Measurements from ENCODE around the gene ABCC11. TPM values are rescaled to one million over a fixed set of nuclear protein-coding genes. Genes with fewer than 3 reads are reported as not detected.

The ABCC11 gene
- not detected for polyA plus RNA-seq (ENCODE audit: insufficient read length)

- no peak for DNase-seq
Measured at GRCh38 chr16:48247311-48247710, at the start of gene ABCC11. TSS of gene ABCC11 (minus strand) at chr16:48247539. CDS start at chr16:48231921, 15,618 bp downstream.

- DNase-seq: no peak
Measured at GRCh38 chr16:48295488-48296281, 48.3 kb upstream of the ABCC11 start.

GRCh38 chr16:48294724-48295123 is 47.4 kb upstream of the ABCC11 start:
- DNase-seq: no peak

GRCh38 chr16:48292452-48292851 is 45.1 kb upstream of the ABCC11 start:
- DNase-seq: no peak

- no peak for DNase-seq
Measured at GRCh38 chr16:48291754-48292153, 44.4 kb upstream of the ABCC11 start.

- DNase-seq: no peak
Measured at GRCh38 chr16:48291303-48291702, 44.0 kb upstream of the ABCC11 start.

- no peak for DNase-seq
Measured at GRCh38 chr16:48287239-48287638, 39.9 kb upstream of the ABCC11 start.

GRCh38 chr16:48284772-48285409 is 37.6 kb upstream of the ABCC11 start:
- DNase-seq: no peak

GRCh38 chr16:48282636-48283263 is 35.4 kb upstream of the ABCC11 start:
- no peak for DNase-seq

- no peak for DNase-seq
Measured at GRCh38 chr16:48280546-48280945, 33.2 kb upstream of the ABCC11 start.

GRCh38 chr16:48279199-48279598 is 31.9 kb upstream of the ABCC11 start:
- DNase-seq: no peak

- DNase-seq: no peak
Measured at GRCh38 chr16:48277158-48277557, 29.8 kb upstream of the ABCC11 start.

GRCh38 chr16:48276102-48276501 is 28.8 kb upstream of the ABCC11 start:
- DNase-seq: no peak

GRCh38 chr16:48274476-48274875 is 27.1 kb upstream of the ABCC11 start:
- no peak for DNase-seq

GRCh38 chr16:48272837-48273421 is 25.6 kb upstream of the ABCC11 start:
- no peak for DNase-seq

GRCh38 chr16:48271728-48272127 is 24.4 kb upstream of the ABCC11 start:
- DNase-seq: peak; percentile 9

- no peak for DNase-seq
Measured at GRCh38 chr16:48269011-48269410, 21.7 kb upstream of the ABCC11 start.

- no peak for DNase-seq
Measured at GRCh38 chr16:48262631-48263030, 15.3 kb upstream of the ABCC11 start.

- no peak for DNase-seq
Measured at GRCh38 chr16:48261569-48261968, 14.2 kb upstream of the ABCC11 start.

GRCh38 chr16:48256579-48257177 is 9.3 kb upstream of the ABCC11 start:
- DNase-seq: no peak

- DNase-seq: no peak
Measured at GRCh38 chr16:48252013-48252412, 4.7 kb upstream of the ABCC11 start.

GRCh38 chr16:48250520-48251278 is 3.4 kb upstream of the ABCC11 start:
- DNase-seq: no peak

Measured in hindlimb muscle (tissue), 1 donor.